ENCODE data around the gene GAREM1. TPM values are rescaled to one million over a fixed set of nuclear protein-coding genes. Genes with fewer than 3 reads are reported as not detected.

GAREM1 gene
- total RNA-seq, 3 donors from 2014 or later = 0.11 to 0.33 (median 0.30) TPM

GRCh38 chr18:32380559-32380958 lies 90.1 kb downstream of the GAREM1 start:
- no peaks in the 10 kb centered on the region for H3K9me3 Mint-ChIP-seq
- H3K36me3 Mint-ChIP-seq (ENCODE audit: insufficient read depth) = no peaks in the 10 kb centered on the region
- H3K27me3 Mint-ChIP-seq (ENCODE audit: low read depth) = peaks cover 3% of the 10 kb centered on the region
- no peak overlapping the region for H3K4me3 Mint-ChIP-seq
- ATAC-seq (no peak), DNase-seq (no peak)
- no peaks in the 10 kb centered on the region for H3K4me1 Mint-ChIP-seq (ENCODE audit: low read depth)

- Mint-ChIP-seq H3K9me3 (no peaks in the 10 kb centered on the region), H3K4me3 (no peak overlapping the region), H3K4me1 (ENCODE audit: low read depth) (no peaks in the 10 kb centered on the region), H3K36me3 (ENCODE audit: insufficient read depth) (no peaks in the 10 kb centered on the region), H3K27me3 (ENCODE audit: low read depth) (peaks cover 3% of the 10 kb centered on the region)
- ATAC-seq = no peak
- DNase-seq = no peak
Observed at GRCh38 chr18:32379891-32380290, 90.8 kb downstream of the GAREM1 start.

GRCh38 chr18:32378705-32379104 lies 92.0 kb downstream of the GAREM1 start:
- no peak overlapping the region for H3K4me3 Mint-ChIP-seq

GRCh38 chr18:32373995-32374394 lies 96.7 kb downstream of the GAREM1 start:
- H3K9me3 Mint-ChIP-seq = no peaks in the 10 kb centered on the region
- peaks cover 10% of the 10 kb centered on the region for H3K27me3 Mint-ChIP-seq (ENCODE audit: low read depth)
- H3K4me3 Mint-ChIP-seq = no peak overlapping the region
- no peak for DNase-seq
- H3K36me3 Mint-ChIP-seq (ENCODE audit: insufficient read depth) = no peaks in the 10 kb centered on the region
- H3K4me1 Mint-ChIP-seq (ENCODE audit: low read depth) = no peaks in the 10 kb centered on the region
- ATAC-seq = no peak

More at GRCh38 chr18:32378705-32379104, 92.0 kb downstream of the GAREM1 start:
- ATAC-seq (no peak), DNase-seq (no peak)
- no peaks in the 10 kb centered on the region for H3K9me3 Mint-ChIP-seq
- H3K36me3 Mint-ChIP-seq (ENCODE audit: insufficient read depth) = no peaks in the 10 kb centered on the region
- no peaks in the 10 kb centered on the region for H3K4me1 Mint-ChIP-seq (ENCODE audit: low read depth)
- peaks cover 3% of the 10 kb centered on the region for H3K27me3 Mint-ChIP-seq (ENCODE audit: low read depth)

- ATAC-seq (no peak), DNase-seq (no peak)
- Mint-ChIP-seq H3K36me3 (ENCODE audit: insufficient read depth) (no peaks in the 10 kb centered on the region), H3K9me3 (no peaks in the 10 kb centered on the region), H3K4me3 (no peak overlapping the region), H3K27me3 (ENCODE audit: low read depth) (peaks cover 7% of the 10 kb centered on the region), H3K4me1 (ENCODE audit: low read depth) (no peaks in the 10 kb centered on the region)
Observed at GRCh38 chr18:32373505-32373904, 97.2 kb downstream of the GAREM1 start.

GRCh38 chr18:32372381-32373061 lies 98.2 kb downstream of the GAREM1 start:
- Mint-ChIP-seq H3K4me3 (no peak overlapping the region), H3K36me3 (ENCODE audit: insufficient read depth) (no peaks in the 10 kb centered on the region), H3K4me1 (ENCODE audit: low read depth) (no peaks in the 10 kb centered on the region), H3K27me3 (ENCODE audit: low read depth) (peaks cover 13% of the 10 kb centered on the region), H3K9me3 (no peaks in the 10 kb centered on the region)
- ATAC-seq (no peak), DNase-seq (no peak)

GRCh38 chr18:32372047-32372380 lies 98.7 kb downstream of the GAREM1 start:
- Mint-ChIP-seq H3K4me1 (ENCODE audit: low read depth) (no peaks in the 10 kb centered on the region), H3K9me3 (no peaks in the 10 kb centered on the region), H3K4me3 (no peak overlapping the region), H3K27me3 (ENCODE audit: low read depth) (peaks cover 13% of the 10 kb centered on the region), H3K36me3 (ENCODE audit: insufficient read depth) (no peaks in the 10 kb centered on the region)
- DNase-seq (no peak), ATAC-seq (no peak)

- Mint-ChIP-seq H3K36me3 (ENCODE audit: insufficient read depth) (no peaks in the 10 kb centered on the region), H3K9me3 (no peaks in the 10 kb centered on the region), H3K4me3 (no peak overlapping the region), H3K4me1 (ENCODE audit: low read depth) (no peaks in the 10 kb centered on the region), H3K27me3 (ENCODE audit: low read depth) (peaks cover 13% of the 10 kb centered on the region)
- ATAC-seq = no peak
- no peak for DNase-seq
Observed at GRCh38 chr18:32371384-32371783, 99.3 kb downstream of the GAREM1 start.

GRCh38 chr18:32368991-32369390 lies 101.7 kb downstream of the GAREM1 start:
- Mint-ChIP-seq H3K36me3 (ENCODE audit: insufficient read depth) (no peaks in the 10 kb centered on the region), H3K9me3 (no peaks in the 10 kb centered on the region), H3K4me1 (ENCODE audit: low read depth) (no peaks in the 10 kb centered on the region), H3K27me3 (ENCODE audit: low read depth) (peaks cover 16% of the 10 kb centered on the region), H3K4me3 (no peak overlapping the region)
- ATAC-seq (no peak), DNase-seq (no peak)

GRCh38 chr18:32368170-32368569 lies 102.5 kb downstream of the GAREM1 start:
- Mint-ChIP-seq H3K27me3 (ENCODE audit: low read depth) (peaks cover 17% of the 10 kb centered on the region), H3K36me3 (ENCODE audit: insufficient read depth) (no peaks in the 10 kb centered on the region), H3K4me3 (no peak overlapping the region), H3K4me1 (ENCODE audit: low read depth) (no peaks in the 10 kb centered on the region), H3K9me3 (no peaks in the 10 kb centered on the region)
- DNase-seq = no peak
- ATAC-seq = no peak

- H3K9me3 Mint-ChIP-seq = no peaks in the 10 kb centered on the region
- ATAC-seq (no peak), DNase-seq (no peak)
- H3K4me1 Mint-ChIP-seq (ENCODE audit: low read depth) = no peaks in the 10 kb centered on the region
- H3K27me3 Mint-ChIP-seq (ENCODE audit: low read depth) = peaks cover 17% of the 10 kb centered on the region
- H3K4me3 Mint-ChIP-seq = no peak overlapping the region
- no peaks in the 10 kb centered on the region for H3K36me3 Mint-ChIP-seq (ENCODE audit: insufficient read depth)
Observed at GRCh38 chr18:32366586-32367538, 103.8 kb downstream of the GAREM1 start.

GRCh38 chr18:32362484-32362883 lies 108.2 kb downstream of the GAREM1 start:
- no peak for DNase-seq
- Mint-ChIP-seq H3K27me3 (ENCODE audit: low read depth) (peaks cover 4% of the 10 kb centered on the region), H3K4me3 (no peak overlapping the region), H3K4me1 (ENCODE audit: low read depth) (no peaks in the 10 kb centered on the region), H3K36me3 (ENCODE audit: insufficient read depth) (no peaks in the 10 kb centered on the region), H3K9me3 (no peaks in the 10 kb centered on the region)
- no peak for ATAC-seq

- H3K9me3 Mint-ChIP-seq = no peaks in the 10 kb centered on the region
- H3K4me1 Mint-ChIP-seq (ENCODE audit: low read depth) = no peaks in the 10 kb centered on the region
- no peaks in the 10 kb centered on the region for H3K36me3 Mint-ChIP-seq (ENCODE audit: insufficient read depth)
- DNase-seq (no peak), ATAC-seq (no peak)
- peaks cover 6% of the 10 kb centered on the region for H3K27me3 Mint-ChIP-seq (ENCODE audit: low read depth)
- H3K4me3 Mint-ChIP-seq = no peak overlapping the region
Observed at GRCh38 chr18:32360682-32361345, 109.9 kb downstream of the GAREM1 start.

GRCh38 chr18:32358529-32358928 lies 112.2 kb downstream of the GAREM1 start:
- ATAC-seq (no peak), DNase-seq (no peak)
- Mint-ChIP-seq H3K4me1 (ENCODE audit: low read depth) (no peaks in the 10 kb centered on the region), H3K4me3 (no peak overlapping the region), H3K27me3 (ENCODE audit: low read depth) (peaks cover 2% of the 10 kb centered on the region), H3K36me3 (ENCODE audit: insufficient read depth) (no peaks in the 10 kb centered on the region), H3K9me3 (no peaks in the 10 kb centered on the region)
